Astrocyte (in vitro differentiated cells and primary cell): Measurements from ENCODE around the gene DENND4C.

Source experiments
- CTCF ChIP-seq: IDR thresholded peaks from 2 replicates; pipeline ENCODE4 v1.5.1; 2011; ENCODE audit warnings: low read depth, mild to moderate bottlenecking, inconsistent platforms, low read length, moderate library complexity; ENCODE audit not compliant: insufficient read depth
- EZH2 ChIP-seq: IDR thresholded peaks from 2 replicates; pipeline ENCODE4 v1.6.1; 2012; ENCODE audit warnings: mild to moderate bottlenecking, low read length, inconsistent platforms; ENCODE audit not compliant: insufficient read depth

DNA sequence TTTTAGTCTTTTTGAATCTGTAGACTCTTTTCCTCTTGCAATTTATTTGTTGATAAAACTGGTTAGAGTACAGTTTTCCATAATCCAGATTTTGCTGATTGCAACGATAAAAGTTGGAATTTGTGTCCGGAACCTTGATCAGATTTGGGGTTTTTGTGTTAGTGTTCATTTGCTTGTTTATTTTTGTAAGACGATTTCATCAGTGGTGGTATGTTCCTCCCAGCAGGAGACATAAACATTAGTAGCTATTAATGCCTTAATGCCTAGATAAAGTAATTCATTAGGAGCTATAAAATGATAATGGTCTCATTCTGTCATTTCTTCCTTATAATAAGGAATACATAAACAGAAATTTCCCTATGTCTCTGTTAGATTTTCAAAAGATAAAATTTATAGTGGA is 128.2 kb downstream of the DENND4C start:
- TF ChIP-seq CTCF (no peak), EZH2 (no peak)
